Limb (tissue), 2 donors: ENCODE results near the gene RWDD4.

Experiments
- DNase-seq, 2 donors: peaks; one replicate each; pipeline ENCODE4 v3.0.0-alpha.2; 2016; ENCODE audit errors: extremely low spot score in 2 of 2

The RWDD4 gene

GRCh38 chr4:183659029-183659871, at the start of gene RWDD4, which contains the start of gene TRAPPC11:
Gene RWDD4, minus strand, starts transcription at chr4:183659185. Its CDS starts 233 bp downstream, at chr4:183658952.
Gene TRAPPC11, plus strand, starts transcription at chr4:183659293. Its CDS starts 4,575 bp downstream, at chr4:183663868.
- peak; percentile 98 to 99 for DNase-seq

- DNase-seq = no peak
Measured at GRCh38 chr4:183702492-183702891, 43.5 kb upstream of the RWDD4 start.

GRCh38 chr4:183700407-183700806, 41.4 kb upstream of the RWDD4 start:
- no peak for DNase-seq

GRCh38 chr4:183698909-183699308, 39.9 kb upstream of the RWDD4 start:
- no peak for DNase-seq

GRCh38 chr4:183691897-183692296, 32.9 kb upstream of the RWDD4 start:
- DNase-seq = no peak

- DNase-seq = no peak
Measured at GRCh38 chr4:183691006-183691405, 32.0 kb upstream of the RWDD4 start.

GRCh38 chr4:183688216-183688615, 29.2 kb upstream of the RWDD4 start:
- no peak for DNase-seq

GRCh38 chr4:183686461-183686860, 27.5 kb upstream of the RWDD4 start:
- no peak for DNase-seq

GRCh38 chr4:183681119-183681518, 22.1 kb upstream of the RWDD4 start:
- DNase-seq = no peak

GRCh38 chr4:183675625-183676024, 16.6 kb upstream of the RWDD4 start:
- DNase-seq = peak in 1 of 2 donors; percentile 26

- DNase-seq = no peak
Measured at GRCh38 chr4:183674153-183674552, 15.2 kb upstream of the RWDD4 start.

- DNase-seq = no peak
Measured at GRCh38 chr4:183670960-183671555, 12.1 kb upstream of the RWDD4 start.

- DNase-seq = no peak
Measured at GRCh38 chr4:183670251-183670650, 11.3 kb upstream of the RWDD4 start.

GRCh38 chr4:183666088-183666487, 7.1 kb upstream of the RWDD4 start:
- DNase-seq = no peak

GRCh38 chr4:183659872-183660242, 872 bp upstream of the RWDD4 start:
- DNase-seq = no peak

GRCh38 chr4:183658362-183659028, 490 bp downstream of the RWDD4 start:
- peak in 1 of 2 donors; percentile 63 for DNase-seq

GRCh38 chr4:183657564-183657963, 1.4 kb downstream of the RWDD4 start:
- no peak for DNase-seq

GRCh38 chr4:183645326-183645725, 13.7 kb downstream of the RWDD4 start:
- DNase-seq = no peak

- no peak for DNase-seq
Measured at GRCh38 chr4:183639291-183639690, 19.7 kb downstream of the RWDD4 start.

- no peak for DNase-seq
Measured at GRCh38 chr4:183638436-183638835, 20.5 kb downstream of the RWDD4 start.

GRCh38 chr4:183637461-183637860, 21.5 kb downstream of the RWDD4 start:
- DNase-seq = no peak

GRCh38 chr4:183636923-183637322, 22.1 kb downstream of the RWDD4 start:
- no peak for DNase-seq
